Stimulated activated CD4-positive, alpha-beta T cell treated with anti-CD3 and anti-CD28 coated beads, Interleukin-4, amount 100 ng/mL, for 48 hours (primary cell): Measurements from ENCODE around the gene PAFAH2.
"Not testable (repeated sequence)": the region's sequence is repeated elsewhere in the genome, so short reads cannot be mapped to it uniquely, and the experiment has no call there.

ENCODE experiments used
- DNase-seq, 2 donors: peaks; one replicate each; pipeline ENCODE4 v3.0.0-alpha.2; 2020; ENCODE audit warnings: low read depth in 2 of 2

PAFAH2 gene

DNA sequence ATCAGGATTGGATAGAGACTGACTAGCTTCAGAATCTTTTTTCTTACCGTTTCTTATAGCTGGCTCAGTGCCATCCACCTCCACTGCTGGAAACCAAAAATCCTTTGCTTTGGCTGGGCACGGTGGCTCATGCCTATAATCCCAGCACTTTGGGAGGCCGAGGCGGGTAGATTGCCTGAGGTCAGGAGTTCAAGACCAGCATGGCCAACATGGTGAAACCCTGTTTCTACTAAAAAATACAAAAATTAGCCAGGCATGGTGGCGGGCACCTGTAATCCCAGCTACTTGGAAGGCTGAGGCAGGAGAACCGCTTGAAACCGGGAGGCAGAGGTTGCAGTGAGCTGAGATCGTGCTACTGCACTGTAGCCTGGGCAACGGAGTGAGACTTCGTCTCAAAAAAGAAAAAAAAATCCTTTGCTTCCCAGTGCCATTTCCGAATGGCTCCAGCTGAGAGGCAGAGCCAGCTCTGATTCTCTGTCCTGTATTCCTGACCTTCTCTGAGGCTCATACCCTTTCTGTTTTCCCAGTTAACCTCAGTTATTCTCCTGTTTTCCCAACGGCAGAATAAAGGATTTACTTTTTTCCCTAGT, 65.0 kb downstream of the PAFAH2 start:
- not testable (repeated sequence) for DNase-seq

- no peak for DNase-seq
Observed at GRCh38 chr1:25932321-25932720, 65.5 kb downstream of the PAFAH2 start.

GRCh38 chr1:25929016-25929415, 68.8 kb downstream of the PAFAH2 start:
- no peak for DNase-seq

- no peak for DNase-seq
Observed at GRCh38 chr1:25927521-25928265, 70.2 kb downstream of the PAFAH2 start.

GRCh38 chr1:25926731-25927496, 70.9 kb downstream of the PAFAH2 start:
- DNase-seq = no peak

GRCh38 chr1:25924454-25924853, 73.4 kb downstream of the PAFAH2 start:
- DNase-seq = no peak

GRCh38 chr1:25922971-25923552, 74.8 kb downstream of the PAFAH2 start:
- DNase-seq = peak in 1 of 2 donors; percentile 18

DNA sequence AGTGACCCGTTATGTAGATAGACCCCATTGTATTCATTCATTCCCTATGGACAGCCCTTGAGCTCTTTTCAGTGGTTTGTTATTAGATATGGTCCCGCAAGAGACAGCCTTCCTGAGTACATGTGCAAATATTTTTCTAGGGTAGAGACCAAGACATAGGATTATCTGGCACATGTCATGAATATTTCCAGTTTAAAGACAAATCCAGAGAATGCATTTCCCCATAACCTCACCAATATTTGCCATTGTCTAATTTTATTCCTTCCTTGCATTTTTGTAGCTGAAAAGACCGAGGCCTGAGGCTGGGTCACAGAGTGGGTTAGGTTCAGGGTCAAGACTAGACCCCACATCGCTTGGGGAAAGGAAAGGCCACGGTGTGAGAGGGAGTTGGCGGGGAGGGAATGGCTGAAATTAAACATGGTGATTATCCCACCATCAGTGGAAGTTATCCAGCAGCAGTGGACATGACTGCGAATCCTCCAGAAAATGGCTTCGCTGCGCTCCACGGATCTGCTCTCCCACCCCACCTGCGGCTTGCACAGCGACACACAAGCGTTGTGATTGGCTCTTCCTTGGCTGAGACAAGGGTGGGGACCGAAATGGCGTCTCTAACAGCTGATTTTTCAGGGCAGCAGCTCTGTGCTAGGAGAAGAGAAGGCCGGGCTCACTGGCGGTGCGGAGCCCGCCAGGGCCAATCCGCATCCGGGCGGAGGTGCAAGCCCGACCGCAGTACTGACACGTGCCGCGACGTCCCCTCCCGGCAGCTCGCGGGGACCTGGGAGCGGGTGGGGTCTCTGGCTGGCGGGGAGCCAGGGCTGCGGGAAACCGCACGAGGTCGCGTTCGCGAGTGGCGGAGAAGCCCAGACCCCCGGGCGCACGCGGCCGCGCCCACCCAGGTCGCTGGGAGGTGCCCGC, 75.5 kb downstream of the PAFAH2 start:
- DNase-seq = peak in 1 of 2 donors; percentile 22

DNA sequence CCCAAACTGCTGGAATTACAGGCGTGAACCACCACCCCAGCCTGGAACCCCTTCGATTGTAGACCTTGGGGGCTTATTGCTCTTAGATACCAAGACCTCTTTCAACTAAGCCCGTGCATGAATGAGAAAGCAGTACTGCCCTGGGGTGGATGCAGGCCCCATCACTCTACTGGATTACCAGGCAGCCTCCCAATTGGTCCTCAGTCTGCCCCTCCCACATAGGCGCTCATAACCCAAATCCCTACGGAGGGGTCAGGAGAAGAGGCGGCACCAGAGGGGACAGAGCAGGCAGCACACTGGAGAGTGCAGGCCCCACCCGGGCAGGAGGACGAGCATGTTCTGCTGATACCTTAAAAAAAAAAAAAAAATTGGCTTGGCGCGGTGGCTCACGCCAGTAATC, 79.2 kb downstream of the PAFAH2 start:
- DNase-seq = no peak

DNA sequence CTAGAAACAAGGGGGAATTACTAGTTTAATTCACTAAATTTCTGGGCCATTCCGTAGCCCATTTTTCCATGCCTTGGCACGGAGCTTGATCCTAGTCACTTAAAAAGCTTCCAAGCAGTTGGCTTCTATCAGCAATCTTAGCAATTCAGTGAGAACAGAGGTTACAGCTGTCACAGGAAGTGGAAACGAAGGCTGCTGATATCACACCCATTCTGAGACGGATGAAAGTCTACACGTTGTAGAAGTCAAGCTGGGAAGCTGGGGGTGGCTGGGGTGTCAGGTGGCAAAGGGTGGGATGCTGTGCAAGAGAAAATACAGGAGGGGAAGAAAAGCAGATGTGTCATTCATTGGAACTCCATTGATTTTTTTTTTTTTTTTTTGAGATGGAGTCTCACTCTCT, 79.9 kb downstream of the PAFAH2 start:
- DNase-seq = no peak

DNA sequence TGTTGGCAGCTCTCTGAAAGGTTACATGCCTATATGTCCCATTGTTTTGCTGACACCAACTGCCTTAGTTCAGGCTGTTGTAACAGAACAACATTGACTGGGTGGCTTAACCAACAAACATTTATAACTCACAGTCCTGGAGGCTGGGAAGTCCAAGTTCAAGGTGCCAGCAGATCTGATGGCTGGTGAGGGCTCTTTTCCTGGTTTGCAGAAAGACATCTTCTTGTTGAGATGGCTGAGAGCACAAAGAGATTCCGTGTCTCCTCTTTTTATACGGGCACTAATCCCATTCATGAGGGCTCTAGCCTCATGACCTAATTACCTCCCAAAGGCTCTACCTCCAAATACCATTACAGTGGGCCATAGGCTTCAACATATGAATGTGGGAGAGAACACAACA, 81.4 kb downstream of the PAFAH2 start:
- DNase-seq = no peak

GRCh38 chr1:25914074-25914995, 83.5 kb downstream of the PAFAH2 start:
- no peak for DNase-seq

DNA sequence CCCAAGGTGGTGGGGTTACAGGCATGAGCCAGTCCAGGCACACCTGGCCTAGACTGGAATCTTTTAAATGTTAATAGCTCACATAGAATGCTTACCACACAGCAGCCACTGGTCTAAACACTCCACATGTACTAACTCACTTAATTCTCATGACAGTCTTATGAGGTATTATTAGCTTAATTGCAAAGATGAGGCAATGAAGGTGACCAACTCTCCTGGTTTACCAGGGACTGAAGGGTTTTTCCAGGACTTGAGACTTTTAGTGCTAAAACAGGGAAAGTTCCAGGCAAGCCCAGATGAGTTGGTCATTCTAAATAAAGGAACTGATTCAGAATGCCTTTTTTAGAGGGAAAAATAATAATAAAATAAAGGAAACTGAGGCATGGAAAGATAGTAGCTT, 84.7 kb downstream of the PAFAH2 start:
- DNase-seq = no peak

GRCh38 chr1:25912076-25912831, 85.6 kb downstream of the PAFAH2 start:
- no peak for DNase-seq

DNA sequence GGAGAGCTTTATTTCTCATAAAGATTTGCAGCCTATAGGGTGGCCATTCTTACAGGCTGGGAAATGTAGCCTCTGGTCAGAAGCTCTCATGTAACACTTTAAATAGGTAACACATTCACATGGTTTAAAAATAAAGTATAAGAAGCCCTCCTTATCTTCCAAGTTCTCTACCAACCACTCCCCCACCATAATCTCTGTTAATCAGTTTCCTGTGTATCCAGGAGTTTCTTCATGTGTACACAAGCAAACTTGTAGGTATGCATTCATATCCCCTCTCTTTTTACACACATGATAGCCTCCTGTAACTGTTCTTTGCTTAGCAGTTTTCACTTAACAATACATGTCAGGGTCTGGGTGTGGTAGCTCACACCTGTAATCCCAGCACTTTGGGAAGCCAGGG, 86.7 kb downstream of the PAFAH2 start:
- no peak for DNase-seq
